Measurements from ENCODE around the gene ROPN1B.

The ROPN1B gene

GRCh38 chr3:126005951-126006350 lies 37.0 kb downstream of the ROPN1B start:
- no peak for DNase-seq

- DNase-seq, result no peak
Measured at GRCh38 chr3:126008219-126008618, 39.2 kb downstream of the ROPN1B start.

- no peak for DNase-seq
Measured at GRCh38 chr3:126009181-126009580, 40.2 kb downstream of the ROPN1B start.

GRCh38 chr3:126013751-126014156 lies 44.8 kb downstream of the ROPN1B start:
- no peak for DNase-seq

- DNase-seq, result no peak
Measured at GRCh38 chr3:126014252-126014651, 45.3 kb downstream of the ROPN1B start.

- no peak for DNase-seq
Measured at GRCh38 chr3:126015075-126015474, 46.1 kb downstream of the ROPN1B start.

GRCh38 chr3:126016616-126017015 lies 47.6 kb downstream of the ROPN1B start:
- no peak for DNase-seq

GRCh38 chr3:126017362-126017761 lies 48.4 kb downstream of the ROPN1B start:
- DNase-seq, result no peak

- no peak for DNase-seq
Measured at GRCh38 chr3:126018545-126018944, 49.6 kb downstream of the ROPN1B start.

- DNase-seq, result no peak
Measured at GRCh38 chr3:126018995-126019394, 50.0 kb downstream of the ROPN1B start.

- DNase-seq, result no peak
Measured at GRCh38 chr3:126019683-126020082, 50.7 kb downstream of the ROPN1B start.

GRCh38 chr3:126021224-126021623 lies 52.2 kb downstream of the ROPN1B start:
- no peak for DNase-seq

GRCh38 chr3:126021702-126022101 lies 52.7 kb downstream of the ROPN1B start:
- no peak for DNase-seq

- DNase-seq, result no peak
Measured at GRCh38 chr3:126022741-126023359, 53.9 kb downstream of the ROPN1B start.

GRCh38 chr3:126023390-126023789 lies 54.4 kb downstream of the ROPN1B start:
- DNase-seq, result no peak

- DNase-seq, result no peak
Measured at GRCh38 chr3:126024049-126024854, 55.3 kb downstream of the ROPN1B start.

GRCh38 chr3:126025116-126025729 lies 56.2 kb downstream of the ROPN1B start:
- no peak for DNase-seq

- DNase-seq, result no peak
Measured at GRCh38 chr3:126025862-126026261, 56.9 kb downstream of the ROPN1B start.

- no peak for DNase-seq
Measured at GRCh38 chr3:126026277-126026751, 57.3 kb downstream of the ROPN1B start.

- DNase-seq, result no peak
Measured at GRCh38 chr3:126026761-126027160, 57.8 kb downstream of the ROPN1B start.

- DNase-seq, result no peak
Measured at GRCh38 chr3:126028096-126028495, 59.1 kb downstream of the ROPN1B start.

- DNase-seq, result no peak
Measured at GRCh38 chr3:126029241-126029640, 60.3 kb downstream of the ROPN1B start.

GRCh38 chr3:126030455-126030854 lies 61.5 kb downstream of the ROPN1B start:
- no peak for DNase-seq

- DNase-seq, result no peak
Measured at GRCh38 chr3:126031981-126032471, 63.0 kb downstream of the ROPN1B start.

Data from NCI-H1092 (cell line).